GM21825 (cell line): ENCODE measurements around the gene IGF2BP1.
"Not testable (repeated sequence)": the region's sequence is repeated elsewhere in the genome, so short reads cannot be mapped to it uniquely, and the experiment has no call there.

Experiments
- ATAC-seq: cut with Tn5 transposase; IDR thresholded peaks from one replicate; pipeline ENCODE4 v1.9.1; 2021; ENCODE audit warnings: mild to moderate bottlenecking, moderate library complexity; ENCODE audit not compliant: unreplicated experiment

The IGF2BP1 gene

GRCh38 chr17:49051269-49051668 is 54.1 kb downstream of the IGF2BP1 start:
- no peak for ATAC-seq

GRCh38 chr17:49053171-49053829 is 56.1 kb downstream of the IGF2BP1 start:
- no peak for ATAC-seq

GRCh38 chr17:49054342-49055092 is 57.3 kb downstream of the IGF2BP1 start:
- no peak for ATAC-seq

GRCh38 chr17:49055181-49055927 is 58.2 kb downstream of the IGF2BP1 start:
- no peak for ATAC-seq

DNA sequence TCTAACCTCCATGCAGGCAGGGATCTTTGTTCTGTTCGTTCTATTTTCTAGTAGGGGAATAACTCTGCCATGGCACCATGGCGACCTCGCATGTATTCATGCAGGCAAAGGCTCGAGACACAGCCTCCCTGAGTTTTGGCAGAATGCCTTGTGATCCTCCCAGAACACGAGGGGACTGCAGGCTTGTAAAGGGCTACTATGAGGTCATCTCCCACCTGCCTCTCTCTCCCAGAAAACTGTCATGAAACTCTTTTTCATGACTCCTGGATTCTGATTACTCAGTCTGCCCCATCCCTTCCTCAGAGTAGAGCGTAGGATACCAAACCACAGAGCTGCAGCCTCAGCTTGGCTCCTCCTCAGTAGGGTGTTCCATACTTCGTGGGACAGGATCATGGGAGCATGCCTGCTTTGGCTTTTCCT is 64.3 kb downstream of the IGF2BP1 start:
- no peak for ATAC-seq

- no peak for ATAC-seq
Measured at GRCh38 chr17:49063652-49064051, 66.5 kb downstream of the IGF2BP1 start.

DNA sequence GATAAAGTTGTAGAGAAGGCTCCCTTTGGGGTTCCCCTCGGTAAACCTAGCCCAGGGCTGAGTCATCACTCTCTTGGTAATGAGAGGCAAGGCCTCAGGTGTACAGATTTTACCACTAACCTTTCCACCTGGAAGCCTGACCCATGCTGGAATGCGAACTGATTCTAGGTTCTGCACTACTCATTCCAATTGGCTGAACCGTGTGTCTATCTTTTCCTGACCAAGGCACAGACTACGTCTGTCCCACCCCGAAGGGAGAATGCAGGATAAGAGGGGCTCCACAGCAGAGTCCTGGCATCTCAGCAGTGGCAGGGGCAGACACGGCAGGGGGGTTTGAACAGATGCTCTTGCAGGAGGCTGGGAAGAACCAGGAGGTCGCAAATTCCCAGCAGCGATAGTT is 70.0 kb downstream of the IGF2BP1 start:
- ATAC-seq: no peak

DNA sequence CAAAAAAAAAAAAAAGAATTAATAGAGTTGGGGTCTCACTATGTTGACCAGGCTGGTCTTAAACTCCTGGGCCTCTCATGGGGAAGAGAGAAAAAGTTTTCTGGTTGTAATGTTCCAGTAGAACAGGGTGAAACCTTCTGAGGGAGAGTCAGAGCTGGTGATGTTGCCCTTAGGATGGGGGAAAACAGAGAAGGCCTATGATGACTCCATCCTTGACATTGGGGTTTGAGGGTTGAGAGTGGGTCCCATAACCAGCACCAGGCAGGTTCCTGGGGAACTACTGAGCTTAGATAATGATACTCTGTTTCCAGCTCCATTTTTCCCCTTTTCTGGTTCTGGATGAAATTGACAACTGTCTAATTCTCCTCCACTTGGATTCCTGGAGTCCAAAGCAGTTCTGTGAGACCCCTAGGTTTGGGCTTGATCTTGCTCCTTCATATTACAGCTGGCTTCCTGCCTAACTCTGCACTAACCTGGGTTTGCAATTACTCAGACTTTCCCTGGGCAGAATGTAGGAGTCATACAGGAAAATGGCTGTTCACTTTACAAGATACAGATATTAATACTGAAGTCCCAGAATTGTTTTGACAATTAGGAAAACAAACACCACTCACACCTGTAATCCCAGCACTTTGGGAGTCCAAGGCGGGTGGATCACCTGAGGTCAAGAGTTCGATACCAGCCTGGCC is 72.5 kb downstream of the IGF2BP1 start:
- no peak for ATAC-seq

DNA sequence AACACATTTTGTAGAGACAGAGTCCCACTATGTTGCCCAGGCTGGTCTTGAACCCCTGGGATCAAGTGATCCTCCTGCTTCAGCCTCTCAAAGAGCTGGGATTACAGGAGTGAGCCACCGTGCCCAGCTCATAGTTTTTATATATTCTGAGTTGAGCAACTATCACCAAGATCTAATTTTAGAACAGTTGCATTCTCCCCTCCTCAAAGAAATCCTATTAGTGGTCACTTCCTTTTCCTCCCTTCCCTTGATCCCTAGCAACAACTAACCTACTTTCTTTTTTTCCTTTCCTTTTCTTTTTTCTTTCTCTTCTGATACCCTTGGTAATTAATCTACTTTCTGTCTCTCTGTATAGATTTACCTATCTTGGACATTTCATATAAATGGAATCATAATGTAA is 73.9 kb downstream of the IGF2BP1 start:
- no peak for ATAC-seq

- ATAC-seq: no peak
Measured at GRCh38 chr17:49074851-49075540, 77.8 kb downstream of the IGF2BP1 start.

DNA sequence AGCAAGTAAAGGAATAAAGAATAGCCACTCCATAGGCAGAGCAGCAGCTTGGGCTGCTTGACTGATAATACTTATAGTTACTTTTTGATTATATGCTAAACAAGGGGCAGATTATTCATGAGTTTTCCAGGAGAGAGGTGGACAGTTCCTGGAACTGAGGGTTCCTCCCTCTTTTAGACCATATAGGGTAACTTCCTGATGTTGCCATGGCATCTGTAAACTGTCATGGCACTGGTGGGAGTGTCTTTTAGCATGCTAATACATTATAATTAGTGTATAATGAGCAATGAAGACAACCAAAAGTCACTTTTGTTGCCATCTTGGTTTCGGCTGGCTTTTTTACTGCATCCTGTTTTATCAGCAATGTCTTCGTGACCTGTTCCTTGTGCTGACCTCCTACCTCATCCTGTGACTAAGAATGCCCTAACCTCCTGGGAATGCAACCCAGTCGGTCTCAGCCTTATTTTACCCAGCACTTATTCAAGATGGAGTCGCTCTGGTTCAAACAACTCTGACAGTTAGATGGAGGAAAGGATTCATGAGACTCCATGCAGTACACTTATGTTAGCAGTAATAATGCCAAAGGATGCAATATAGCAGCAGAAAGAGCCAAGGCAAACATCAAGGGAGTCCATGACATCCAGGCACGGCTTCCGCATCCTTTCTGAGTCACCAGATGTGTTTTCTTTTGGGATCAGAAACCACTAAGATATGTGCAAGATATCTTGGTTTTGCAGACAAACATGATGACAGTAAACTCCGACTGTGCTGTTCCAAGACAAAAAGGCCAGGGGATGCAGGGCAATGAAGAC is 79.6 kb downstream of the IGF2BP1 start:
- ATAC-seq: no peak

DNA sequence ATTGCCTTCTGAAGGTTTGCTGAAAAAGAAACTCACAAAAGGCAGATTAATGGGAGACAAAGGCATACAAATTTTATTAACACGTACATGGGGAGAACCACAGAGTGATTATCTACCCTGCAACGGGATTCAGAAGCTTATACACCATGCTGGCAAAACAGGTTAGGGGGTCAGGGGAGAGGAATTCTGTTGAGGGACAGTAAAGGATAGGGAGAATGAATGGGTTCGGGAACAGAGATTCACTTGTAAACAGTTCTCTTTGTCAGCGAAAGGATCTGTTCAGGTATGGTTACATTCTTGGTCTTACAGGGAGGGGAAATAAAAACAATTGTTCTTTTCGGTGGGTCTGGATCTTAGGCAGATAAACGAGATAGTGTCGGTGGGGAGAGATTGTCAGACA is 81.1 kb downstream of the IGF2BP1 start:
- no peak for ATAC-seq

DNA sequence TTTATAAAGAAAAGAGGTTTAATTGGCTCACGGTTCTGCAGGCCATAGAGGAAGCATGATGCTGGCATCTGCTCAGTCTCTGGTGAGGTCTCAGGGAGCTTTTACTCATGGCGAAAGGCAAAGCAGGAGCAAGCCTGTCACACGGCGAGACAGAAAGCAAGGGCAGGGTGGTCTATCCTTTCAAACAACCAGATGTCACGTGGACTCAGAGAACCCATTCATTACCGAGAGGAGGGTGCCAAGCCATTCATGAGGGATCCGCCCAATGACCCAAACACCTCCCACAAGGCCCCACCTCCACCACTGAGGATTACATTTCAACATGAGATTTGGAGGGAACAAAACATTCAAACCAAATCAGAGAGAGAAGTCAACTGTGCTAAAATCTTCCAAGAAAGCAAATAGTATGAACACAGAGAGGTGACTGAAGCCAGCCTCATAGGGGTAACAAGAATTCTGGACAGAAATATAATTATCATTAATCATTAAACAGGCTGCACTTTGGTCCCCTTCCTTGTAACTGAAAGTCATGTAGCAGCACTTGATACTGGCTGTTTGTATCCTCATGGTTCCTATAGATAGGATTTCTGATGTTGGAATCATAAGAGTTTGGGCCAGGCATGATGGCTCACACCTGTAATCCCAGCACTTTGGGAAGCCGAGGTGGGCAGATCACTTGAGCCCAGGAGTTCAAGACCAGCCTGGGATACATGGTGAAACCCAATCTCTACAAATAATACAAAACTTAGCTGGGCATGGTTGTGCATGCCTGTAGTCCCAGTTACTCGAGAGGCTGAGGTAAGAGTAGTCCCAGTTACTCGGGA is 82.9 kb downstream of the IGF2BP1 start:
- no peak for ATAC-seq

GRCh38 chr17:49082231-49082630 is 85.0 kb downstream of the IGF2BP1 start:
- no peak for ATAC-seq

- not testable (repeated sequence) for ATAC-seq
Measured at GRCh38 chr17:49085046-49085445, 87.9 kb downstream of the IGF2BP1 start.

- no peak for ATAC-seq
Measured at GRCh38 chr17:49085565-49086315, 88.6 kb downstream of the IGF2BP1 start.

DNA sequence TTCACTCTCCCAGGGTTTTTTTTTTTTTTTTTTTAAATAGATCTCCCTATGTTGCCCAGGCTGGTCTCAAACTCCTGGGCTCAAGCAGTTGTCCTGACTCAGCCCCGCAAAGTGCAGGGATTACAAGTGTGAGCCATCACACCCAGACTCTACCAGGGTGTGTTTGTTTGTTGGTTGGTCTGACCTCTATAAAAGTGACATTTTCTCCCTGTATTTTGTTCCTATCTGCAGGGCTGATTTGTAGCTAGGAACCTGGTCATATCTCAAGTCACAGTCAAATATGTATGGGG is 89.1 kb downstream of the IGF2BP1 start:
- ATAC-seq: no peak

GRCh38 chr17:49086649-49087048 is 89.5 kb downstream of the IGF2BP1 start:
- ATAC-seq: no peak
